ENCODE data around the gene RPL23. TPM values are rescaled to one million over a fixed set of nuclear protein-coding genes. Genes with fewer than 3 reads are reported as not detected.

RPL23 gene
- total RNA-seq, 1 donor from 2014 or later: 850 TPM

- H3K27ac Mint-ChIP-seq (ENCODE audit: unreplicated experiment): no peak overlapping the region
- TF ChIP-seq, protein P1, sequence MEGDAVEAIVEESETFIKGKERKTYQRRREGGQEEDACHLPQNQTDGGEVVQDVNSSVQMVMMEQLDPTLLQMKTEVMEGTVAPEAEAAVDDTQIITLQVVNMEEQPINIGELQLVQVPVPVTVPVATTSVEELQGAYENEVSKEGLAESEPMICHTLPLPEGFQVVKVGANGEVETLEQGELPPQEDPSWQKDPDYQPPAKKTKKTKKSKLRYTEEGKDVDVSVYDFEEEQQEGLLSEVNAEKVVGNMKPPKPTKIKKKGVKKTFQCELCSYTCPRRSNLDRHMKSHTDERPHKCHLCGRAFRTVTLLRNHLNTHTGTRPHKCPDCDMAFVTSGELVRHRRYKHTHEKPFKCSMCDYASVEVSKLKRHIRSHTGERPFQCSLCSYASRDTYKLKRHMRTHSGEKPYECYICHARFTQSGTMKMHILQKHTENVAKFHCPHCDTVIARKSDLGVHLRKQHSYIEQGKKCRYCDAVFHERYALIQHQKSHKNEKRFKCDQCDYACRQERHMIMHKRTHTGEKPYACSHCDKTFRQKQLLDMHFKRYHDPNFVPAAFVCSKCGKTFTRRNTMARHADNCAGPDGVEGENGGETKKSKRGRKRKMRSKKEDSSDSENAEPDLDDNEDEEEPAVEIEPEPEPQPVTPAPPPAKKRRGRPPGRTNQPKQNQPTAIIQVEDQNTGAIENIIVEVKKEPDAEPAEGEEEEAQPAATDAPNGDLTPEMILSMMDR (IDR thresholded peaks at IDR 0.05; ENCODE audit: partially characterized antibody, unreplicated experiment): no peak
- H3K9me3 Mint-ChIP-seq (ENCODE audit: unreplicated experiment): peaks cover 6% of the 10 kb centered on the region
- no peak overlapping the region for H3K4me3 Mint-ChIP-seq (ENCODE audit: unreplicated experiment)
- H3K4me1 Mint-ChIP-seq (ENCODE audit: low read depth, unreplicated experiment): peaks cover 12% of the 10 kb centered on the region
- H3K27me3 Mint-ChIP-seq (ENCODE audit: unreplicated experiment): peaks cover 16% of the 10 kb centered on the region
- H3K36me3 Mint-ChIP-seq (ENCODE audit: unreplicated experiment): peaks cover 6% of the 10 kb centered on the region
- DNase-seq: no peak
Observed at GRCh38 chr17:38873640-38874380, 20.3 kb upstream of the RPL23 start.

- no peak for DNase-seq
- H3K27me3 Mint-ChIP-seq (ENCODE audit: unreplicated experiment): peaks cover 19% of the 10 kb centered on the region
- peaks cover under 1% of the 10 kb centered on the region for H3K36me3 Mint-ChIP-seq (ENCODE audit: unreplicated experiment)
- H3K9me3 Mint-ChIP-seq (ENCODE audit: unreplicated experiment): peaks cover 15% of the 10 kb centered on the region
- H3K27ac Mint-ChIP-seq (ENCODE audit: unreplicated experiment): no peak overlapping the region
- H3K4me3 Mint-ChIP-seq (ENCODE audit: unreplicated experiment): no peak overlapping the region
- H3K4me1 Mint-ChIP-seq (ENCODE audit: low read depth, unreplicated experiment): peaks cover 18% of the 10 kb centered on the region
- TF ChIP-seq, protein P1 (IDR thresholded peaks at IDR 0.05; ENCODE audit: partially characterized antibody, unreplicated experiment): no peak
Observed at GRCh38 chr17:38872671-38873385, 19.3 kb upstream of the RPL23 start.

DNA sequence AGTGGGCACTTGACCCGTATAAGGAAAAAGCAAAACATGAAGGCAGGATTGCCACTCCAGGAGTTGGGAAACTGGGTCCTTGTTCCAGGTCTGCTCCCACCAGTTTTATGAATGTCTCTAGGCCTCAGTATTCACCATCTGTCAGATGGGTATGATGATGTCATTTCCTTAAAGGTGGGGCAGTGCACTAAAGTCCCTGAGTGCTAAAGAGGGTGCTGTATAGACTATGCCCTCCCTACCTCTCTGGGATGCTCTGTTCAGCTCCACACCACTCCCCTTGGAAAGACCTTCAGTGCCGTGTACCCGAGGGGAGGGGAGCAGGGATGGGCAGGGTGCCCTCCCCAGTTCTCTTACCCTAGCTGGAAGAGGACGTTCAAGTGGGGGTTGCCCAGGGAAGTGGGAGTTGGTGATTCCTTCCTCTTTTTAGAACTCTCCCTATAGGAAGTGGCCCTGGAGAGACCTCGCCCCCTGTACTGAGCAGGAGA lies 18.5 kb upstream of the RPL23 start:
- no peaks in the 10 kb centered on the region for H3K36me3 Mint-ChIP-seq (ENCODE audit: unreplicated experiment)
- no peak for DNase-seq
- peak overlapping the region; percentile 49 for H3K27ac Mint-ChIP-seq (ENCODE audit: unreplicated experiment)

GRCh38 chr17:38871247-38872015 lies 17.9 kb upstream of the RPL23 start:
- TF ChIP-seq, protein P1 (IDR thresholded peaks at IDR 0.05; ENCODE audit: partially characterized antibody, unreplicated experiment): no peak
- Mint-ChIP-seq H3K4me1 (ENCODE audit: low read depth, unreplicated experiment) (peaks cover 18% of the 10 kb centered on the region), H3K4me3 (ENCODE audit: unreplicated experiment) (peak overlapping the region; percentile 86), H3K27ac (ENCODE audit: unreplicated experiment) (peak overlapping the region; percentile 52), H3K36me3 (ENCODE audit: unreplicated experiment) (no peaks in the 10 kb centered on the region), H3K27me3 (ENCODE audit: unreplicated experiment) (peaks cover 26% of the 10 kb centered on the region), H3K9me3 (ENCODE audit: unreplicated experiment) (peaks cover 23% of the 10 kb centered on the region)
- no peak for DNase-seq

More for the DNA sequence above, 18.5 kb upstream of the RPL23 start:
- TF ChIP-seq, protein P1 (IDR thresholded peaks at IDR 0.05; ENCODE audit: partially characterized antibody, unreplicated experiment): no peak
- Mint-ChIP-seq H3K27me3 (ENCODE audit: unreplicated experiment) (peaks cover 26% of the 10 kb centered on the region), H3K9me3 (ENCODE audit: unreplicated experiment) (peaks cover 22% of the 10 kb centered on the region), H3K4me3 (ENCODE audit: unreplicated experiment) (peak overlapping the region; percentile 86), H3K4me1 (ENCODE audit: low read depth, unreplicated experiment) (peaks cover 18% of the 10 kb centered on the region)

All from glutamatergic neuron (in vitro differentiated cells).